Lower lobe of right lung (tissue), 2 donors: ENCODE data around the gene TTC39A. TPM values are rescaled to one million over a fixed set of nuclear protein-coding genes. Genes with fewer than 3 reads are reported as not detected.

ENCODE experiments used
- ATAC-seq, 2 donors: fragments of 200-7000 bp; cut with Tn5 transposase; one replicate each; pipeline ENCODE4 v1.9.1; 2020 to 2022; ENCODE audit warnings: mild to moderate bottlenecking in 2 of 2, moderate library complexity in 2 of 2
- DNase-seq: peaks from one replicate; pipeline ENCODE4 v3.0.0-alpha.2; 2020
- H3K27ac ChIP-seq: fragments of 200-600 bp; one replicate; pipeline ENCODE4 v1.8.0; 2022
- H3K27me3 ChIP-seq: fragments of 200-600 bp; one replicate; pipeline ENCODE4 v1.8.0; 2022; ENCODE audit warnings: low read depth
- H3K36me3 ChIP-seq: fragments of 200-600 bp; one replicate; pipeline ENCODE4 v1.8.0; 2022; ENCODE audit warnings: mild to moderate bottlenecking
- H3K4me1 ChIP-seq: fragments of 200-600 bp; one replicate; pipeline ENCODE4 v1.8.0; 2022
- H3K4me3 ChIP-seq: fragments of 200-600 bp; one replicate; pipeline ENCODE4 v1.8.0; 2022; ENCODE audit warnings: mild to moderate bottlenecking
- H3K9me3 ChIP-seq: fragments of 200-600 bp; one replicate; pipeline ENCODE4 v1.8.0; 2022
- intact Hi-C: fragments of 100-400 bp; cut with DNase I; formaldehyde crosslinking; loops from one replicate; pipeline ENCODE4 v1.11.0; 2022
- total RNA-seq: library from RNA; stranded (reverse); fragmentation: NEBNext Ultra II Directional; extraction: Animal tissue kit (Norgen Biotek cat#: 25700); gene quantifications from one replicate; pipeline ENCODE4 v1.2.1, GENCODE V29; 2021
- TF ChIP-seq, protein P1 (sequence below): fragments of 200-600 bp; IDR thresholded peaks from one replicate; pipeline ENCODE4 v1.8.0; 2022; ENCODE audit warnings: antibody characterized with exemption, mild to moderate bottlenecking
- donor health status: DM: no; HTN: yes; CAD: no; lungs with severe emphysema.

TTC39A gene
- total RNA-seq, 1 donor from 2014 or later = 34.9 TPM

DNA sequence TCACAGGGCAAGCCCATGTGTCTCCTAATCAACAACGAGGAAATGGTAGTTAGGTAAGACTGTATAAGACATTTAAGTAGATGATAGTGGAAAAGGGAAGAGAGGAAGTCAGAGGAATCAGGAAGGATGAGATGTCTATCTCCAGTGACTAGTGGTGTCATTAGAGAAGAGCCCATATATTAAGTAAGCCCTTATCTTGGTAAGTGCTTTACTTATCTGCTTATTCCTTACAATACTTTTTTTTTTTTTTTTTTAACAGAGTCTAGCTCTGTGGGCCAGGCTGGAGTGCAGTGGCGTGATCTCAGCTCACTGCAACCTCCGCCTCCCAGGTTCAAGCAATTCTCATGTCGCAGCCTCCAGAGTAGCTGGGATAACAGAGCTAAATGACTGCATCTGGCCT, 64.7 kb downstream of the TTC39A start:
- Histone ChIP-seq H3K27me3 (no peaks in the 10 kb centered on the region), H3K9me3 (no peaks in the 10 kb centered on the region), H3K4me1 (peaks cover 63% of the 10 kb centered on the region), H3K4me3 (no peak overlapping the region), H3K27ac (no peak overlapping the region), H3K36me3 (peaks cover 9% of the 10 kb centered on the region)
- intact Hi-C loops = no loop called here
- DNase-seq (no peak), ATAC-seq (no peak)
- TF ChIP-seq, protein P1, sequence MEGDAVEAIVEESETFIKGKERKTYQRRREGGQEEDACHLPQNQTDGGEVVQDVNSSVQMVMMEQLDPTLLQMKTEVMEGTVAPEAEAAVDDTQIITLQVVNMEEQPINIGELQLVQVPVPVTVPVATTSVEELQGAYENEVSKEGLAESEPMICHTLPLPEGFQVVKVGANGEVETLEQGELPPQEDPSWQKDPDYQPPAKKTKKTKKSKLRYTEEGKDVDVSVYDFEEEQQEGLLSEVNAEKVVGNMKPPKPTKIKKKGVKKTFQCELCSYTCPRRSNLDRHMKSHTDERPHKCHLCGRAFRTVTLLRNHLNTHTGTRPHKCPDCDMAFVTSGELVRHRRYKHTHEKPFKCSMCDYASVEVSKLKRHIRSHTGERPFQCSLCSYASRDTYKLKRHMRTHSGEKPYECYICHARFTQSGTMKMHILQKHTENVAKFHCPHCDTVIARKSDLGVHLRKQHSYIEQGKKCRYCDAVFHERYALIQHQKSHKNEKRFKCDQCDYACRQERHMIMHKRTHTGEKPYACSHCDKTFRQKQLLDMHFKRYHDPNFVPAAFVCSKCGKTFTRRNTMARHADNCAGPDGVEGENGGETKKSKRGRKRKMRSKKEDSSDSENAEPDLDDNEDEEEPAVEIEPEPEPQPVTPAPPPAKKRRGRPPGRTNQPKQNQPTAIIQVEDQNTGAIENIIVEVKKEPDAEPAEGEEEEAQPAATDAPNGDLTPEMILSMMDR = no peak

DNA sequence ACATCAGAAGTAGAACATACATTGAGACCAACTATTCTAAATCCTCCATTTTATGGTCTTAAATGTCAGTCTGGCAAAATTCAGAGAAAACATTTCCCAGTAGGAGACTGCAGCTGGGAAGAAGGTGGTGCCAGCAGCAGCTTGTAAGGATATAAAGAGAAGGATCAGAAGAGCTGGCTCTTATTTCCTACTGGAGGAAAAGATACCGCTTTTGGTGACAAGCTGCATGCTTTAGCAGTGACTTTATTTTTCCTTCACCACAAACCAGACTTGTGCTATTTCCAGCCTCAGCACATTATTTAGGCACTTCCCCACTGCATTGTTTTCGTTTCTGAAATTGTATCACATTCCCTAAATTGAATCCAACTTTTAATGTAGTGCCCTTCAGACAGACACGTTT, 65.9 kb downstream of the TTC39A start:
- Histone ChIP-seq H3K4me1 (peaks cover 63% of the 10 kb centered on the region), H3K9me3 (no peaks in the 10 kb centered on the region), H3K36me3 (no peaks in the 10 kb centered on the region), H3K27me3 (no peaks in the 10 kb centered on the region), H3K4me3 (no peak overlapping the region), H3K27ac (no peak overlapping the region)
- intact Hi-C loops = no loop called here
- TF ChIP-seq, protein P1 = no peak
- DNase-seq = no peak
- ATAC-seq = peak; percentile 26 to 41

DNA sequence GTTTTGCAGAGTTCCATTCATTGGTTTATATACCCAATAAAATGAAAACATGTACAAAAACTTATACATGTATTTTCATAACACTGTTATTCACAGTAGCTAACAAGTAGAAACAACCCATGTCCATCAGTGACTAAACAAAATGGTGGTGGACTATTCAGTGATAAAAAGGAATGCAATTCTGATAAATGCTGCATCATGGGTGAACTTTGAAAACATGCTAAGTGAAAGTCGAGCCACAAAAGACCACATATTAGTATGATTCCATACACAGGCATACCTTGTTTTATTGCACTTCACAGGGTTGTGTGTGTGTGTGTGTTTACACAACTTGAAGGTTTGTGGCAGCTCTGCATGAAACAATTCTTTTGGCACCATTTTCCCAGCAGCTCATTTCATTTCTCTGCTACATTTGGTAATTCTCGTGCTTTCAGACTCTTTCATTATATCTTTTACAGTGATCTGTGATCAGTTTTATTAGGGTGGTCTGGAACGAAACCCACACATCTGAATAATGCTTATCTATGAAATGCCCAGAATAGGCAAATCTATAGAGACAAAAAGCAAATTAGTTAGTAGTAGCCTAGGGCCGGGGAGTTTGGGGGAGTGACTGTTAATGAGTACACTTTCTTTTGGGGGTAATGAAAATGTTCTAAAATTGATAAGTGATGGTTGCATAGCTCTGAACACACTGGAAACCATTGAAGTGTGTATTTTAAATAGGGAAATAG, 67.0 kb downstream of the TTC39A start:
- no peak for ATAC-seq
- TF ChIP-seq, protein P1 = no peak
- Histone ChIP-seq H3K36me3 (no peaks in the 10 kb centered on the region), H3K27me3 (no peaks in the 10 kb centered on the region), H3K27ac (no peak overlapping the region), H3K9me3 (no peaks in the 10 kb centered on the region), H3K4me3 (no peak overlapping the region), H3K4me1 (peaks cover 65% of the 10 kb centered on the region)
- intact Hi-C loops = no loop called here
- no peak for DNase-seq

- H3K36me3 ChIP-seq = no peaks in the 10 kb centered on the region
- no peaks in the 10 kb centered on the region for H3K27me3 ChIP-seq
- TF ChIP-seq, protein P1 = no peak
- DNase-seq = no peak
- H3K27ac ChIP-seq = no peak overlapping the region
- no peak overlapping the region for H3K4me3 ChIP-seq
- ATAC-seq = no peak
- peaks cover 9% of the 10 kb centered on the region for H3K4me1 ChIP-seq
- no peaks in the 10 kb centered on the region for H3K9me3 ChIP-seq
- intact Hi-C loops = no loop called here
These were observed 75.0 kb downstream of the TTC39A start for GRCh38 chr1:51255331-51255730.

- TF ChIP-seq, protein P1 = no peak
- H3K9me3 ChIP-seq = no peaks in the 10 kb centered on the region
- no peak overlapping the region for H3K4me3 ChIP-seq
- H3K4me1 ChIP-seq = peaks cover 2% of the 10 kb centered on the region
- DNase-seq = no peak
- H3K36me3 ChIP-seq = no peaks in the 10 kb centered on the region
- ATAC-seq = no peak
- no peak overlapping the region for H3K27ac ChIP-seq
- H3K27me3 ChIP-seq = no peaks in the 10 kb centered on the region
- intact Hi-C loops = no loop called here
These were observed 76.7 kb downstream of the TTC39A start for GRCh38 chr1:51253691-51254090.
